PC-3 (cell line): ENCODE measurements around the gene TCERG1L. TPM values are rescaled to one million over a fixed set of nuclear protein-coding genes. Genes with fewer than 3 reads are reported as not detected.

Source experiments
- ATAC-seq: fragments of 200-7000 bp; cut with Tn5 transposase; 2 replicates; pipeline ENCODE4 v1.9.1; 2020; ENCODE audit warnings: mild to moderate bottlenecking, moderate library complexity
- BruUV-seq: library from RNA; stranded (reverse); fragments of 400-500 nt; replicated peaks from 2 replicates; lab custom pipeline; 2021; lab: Mats Ljungman, UMichigan
- CTCF ChIA-PET: fragments of 300-600 bp; sonication (Branson Sonifier 250); formaldehyde crosslinking; loops from one replicate; lab custom pipeline; 2022; ENCODE audit warnings: antibody characterized with exemption; lab: Charles Lee
- POLR2A ChIA-PET: fragments of 300-600 bp; sonication (Branson Sonifier 250); formaldehyde crosslinking; loops from one replicate; lab custom pipeline; 2022; ENCODE audit warnings: antibody characterized with exemption; ENCODE audit not compliant: unreplicated experiment; lab: Charles Lee
- DNase-seq: peaks from one replicate; pipeline ENCODE4 v3.0.0-alpha.2; 2015
- H2AFZ ChIP-seq: fragments of 300-600 bp; sonication (generic); 2 replicates; pipeline ENCODE4 v1.6.0; 2016; ENCODE audit warnings: antibody characterized with exemption, low read length
- H3F3A ChIP-seq: fragments of 300-600 bp; sonication (generic); one replicate; pipeline ENCODE4 v1.6.0; 2017; ENCODE audit warnings: antibody characterized with exemption, low read length, control low read depth, mild to moderate bottlenecking; ENCODE audit not compliant: unreplicated experiment
- H3K27ac ChIP-seq: fragments of 300-600 bp; sonication (generic); 2 replicates; pipeline ENCODE4 v1.5.1; 2016; ENCODE audit warnings: mild to moderate bottlenecking, low read length
- H3K27me3 ChIP-seq: fragments of 300-600 bp; sonication (generic); 2 replicates; pipeline ENCODE4 v1.6.1; 2016; ENCODE audit warnings: low read length, mixed read lengths
- H3K36me3 ChIP-seq: fragments of 300-600 bp; sonication (generic); 2 replicates; pipeline ENCODE4 v1.6.1; 2016; ENCODE audit warnings: low read depth, mixed run types, low read length, mixed read lengths
- H3K4me1 ChIP-seq: fragments of 300-600 bp; sonication (generic); 2 replicates; pipeline ENCODE4 v1.5.1; 2016; ENCODE audit warnings: low read length; ENCODE audit not compliant: insufficient read depth
- H3K4me2 ChIP-seq: fragments of 300-600 bp; sonication (generic); 2 replicates; pipeline ENCODE4 v1.6.0; 2016; ENCODE audit warnings: low read length
- H3K4me3 ChIP-seq: fragments of 300-600 bp; sonication (generic); 2 replicates; pipeline ENCODE4 v1.5.1; 2016; ENCODE audit warnings: mild to moderate bottlenecking, low read length, mixed read lengths
- H3K79me2 ChIP-seq: fragments of 300-600 bp; sonication (generic); 2 replicates; pipeline ENCODE4 v1.6.1; 2017; ENCODE audit warnings: low read length, mixed read lengths
- H3K9ac ChIP-seq: fragments of 300-600 bp; sonication (generic); 2 replicates; pipeline ENCODE4 v1.6.0; 2016; ENCODE audit warnings: mild to moderate bottlenecking, low read length
- H3K9me2 ChIP-seq: fragments of 300-600 bp; sonication (generic); replicated peaks from 2 replicates; pipeline ENCODE4 v1.6.1; 2016; ENCODE audit warnings: mixed run types, low read length, mixed read lengths
- H3K9me3 ChIP-seq: fragments of 300-600 bp; sonication (generic); 2 replicates; pipeline ENCODE4 v1.6.1; 2016; ENCODE audit warnings: low read length, mixed read lengths
- H4K20me1 ChIP-seq: fragments of 300-600 bp; sonication (generic); 2 replicates; pipeline ENCODE4 v1.6.1; 2016; ENCODE audit warnings: low read length, mixed read lengths
- CTCF ChIP-seq: fragments of 300-600 bp; sonication (generic); conservative IDR thresholded peaks from 2 replicates; pipeline ENCODE4 v1.5.1; 2017; ENCODE audit warnings: antibody characterized with exemption, low read depth, mild to moderate bottlenecking, low read length
- EZH2 ChIP-seq: fragments of 300-600 bp; sonication (generic); IDR thresholded peaks from one replicate; pipeline ENCODE4 v1.6.1; 2017; ENCODE audit warnings: antibody characterized with exemption, mild to moderate bottlenecking, low read length; ENCODE audit not compliant: unreplicated experiment
- EZH2phosphoT487 ChIP-seq: fragments of 300-600 bp; sonication (generic); IDR thresholded peaks from 2 replicates; pipeline ENCODE4 v1.6.1; 2018; ENCODE audit warnings: mild to moderate bottlenecking, antibody characterized with exemption, low read length, borderline replicate concordance
- intact Hi-C: fragments of 100-400 bp; cut with micrococcal nuclease; formaldehyde crosslinking; loops from 2 replicates; pipeline ENCODE4 v1.9.0; 2023
- total RNA-seq: library from RNA; depleted of rRNA; stranded (reverse); fragments of >200 nt; gene quantifications from 2 replicates; pipeline ENCODE4 v1.2.3, GENCODE V29; 2014

TCERG1L gene
- total RNA-seq, 1 experiment from 2014 or later: not detected

DNA sequence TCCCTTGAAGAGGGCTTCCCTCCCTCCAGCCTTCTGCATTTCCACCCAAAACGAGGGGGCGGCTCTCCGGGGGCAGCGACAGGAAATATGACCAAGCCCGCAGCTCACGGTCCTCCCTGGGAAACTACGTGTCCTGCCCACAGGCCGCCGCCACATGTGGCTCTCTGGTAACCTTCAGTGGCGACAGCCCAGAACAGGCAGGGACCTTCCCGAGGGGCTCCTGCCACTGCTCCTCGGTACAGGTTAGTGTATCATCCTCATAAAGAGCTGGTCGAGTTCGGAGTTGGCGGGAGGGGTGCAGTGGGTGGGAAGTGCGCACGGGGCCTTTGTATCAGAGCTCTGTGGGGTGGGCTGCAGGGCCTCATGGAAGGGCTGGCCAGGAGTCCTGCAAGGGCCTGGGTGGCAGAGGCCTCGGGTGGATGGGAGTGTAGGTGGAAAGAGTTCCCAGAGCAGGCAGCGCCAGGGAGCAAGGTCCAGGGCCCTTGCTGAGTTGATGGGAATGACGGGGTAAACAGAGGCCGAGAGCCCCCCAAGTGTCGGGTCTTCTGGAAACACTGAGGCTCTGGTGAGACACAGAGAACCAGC lies 66.0 kb downstream of the TCERG1L start:
- POLR2A ChIA-PET: no interaction called here

GRCh38 chr10:131244836-131245235 lies 66.7 kb downstream of the TCERG1L start:
- Histone ChIP-seq H3K27ac (no peak overlapping the region), H4K20me1 (no peaks in the 10 kb centered on the region), H3K9me2 (no peaks in the 10 kb centered on the region), H3K9ac (no peak overlapping the region), H3K4me2 (no peak overlapping the region), H3K4me1 (no peaks in the 10 kb centered on the region), H3K9me3 (no peaks in the 10 kb centered on the region), H3K36me3 (no peaks in the 10 kb centered on the region), H3K79me2 (no peaks in the 10 kb centered on the region), H2AFZ (no peak overlapping the region), H3K4me3 (no peak overlapping the region), H3K27me3 (no peaks in the 10 kb centered on the region), H3F3A (no peaks in the 10 kb centered on the region)
- ATAC-seq (no peak), DNase-seq (no peak)
- TF ChIP-seq EZH2: no peak
- no peak for TF ChIP-seq EZH2phosphoT487
- ChIA-PET POLR2A (no interaction called here), CTCF (no interaction called here)
- intact Hi-C loops: no loop called here
- no TSS peak for BruUV-seq

More for the DNA sequence above, 66.0 kb downstream of the TCERG1L start:
- ATAC-seq (no peak), DNase-seq (no peak)
- Histone ChIP-seq H3K4me1 (no peaks in the 10 kb centered on the region), H3K4me2 (no peak overlapping the region), H3K36me3 (no peaks in the 10 kb centered on the region), H3K9me2 (no peaks in the 10 kb centered on the region), H3K79me2 (no peaks in the 10 kb centered on the region), H3F3A (no peaks in the 10 kb centered on the region), H3K9me3 (no peaks in the 10 kb centered on the region), H3K4me3 (no peak overlapping the region), H3K27ac (no peak overlapping the region), H2AFZ (no peak overlapping the region), H3K27me3 (no peaks in the 10 kb centered on the region), H3K9ac (no peak overlapping the region), H4K20me1 (no peaks in the 10 kb centered on the region)
- no TSS peak for BruUV-seq
- intact Hi-C loops: no loop called here
- CTCF ChIA-PET: no interaction called here
- TF ChIP-seq EZH2phosphoT487 (no peak), EZH2 (no peak), CTCF (no peak)

DNA sequence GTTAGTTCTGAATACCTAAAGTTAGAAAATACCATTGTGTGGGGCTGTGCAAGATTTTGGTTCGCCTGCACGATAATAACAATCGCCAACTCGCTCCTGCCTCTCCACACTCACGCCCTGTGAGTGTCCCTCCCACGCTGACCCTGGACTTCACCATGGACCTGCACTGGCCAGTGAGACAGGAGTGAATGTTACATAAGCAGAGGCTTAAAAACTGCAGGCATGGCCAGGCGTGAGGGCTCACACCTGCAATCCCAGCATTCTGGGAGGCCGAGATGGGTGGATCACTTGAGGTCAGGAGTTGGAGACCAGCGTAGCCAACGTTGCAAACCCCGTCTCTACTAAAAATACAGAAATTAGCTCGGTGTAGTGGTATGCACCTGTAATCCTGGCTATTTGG lies 68.4 kb downstream of the TCERG1L start:
- Histone ChIP-seq H3K27me3 (no peaks in the 10 kb centered on the region), H3K36me3 (no peaks in the 10 kb centered on the region), H2AFZ (no peak overlapping the region), H3K4me2 (no peak overlapping the region), H3K79me2 (no peaks in the 10 kb centered on the region), H3F3A (no peaks in the 10 kb centered on the region), H3K9me2 (no peaks in the 10 kb centered on the region), H3K9me3 (no peaks in the 10 kb centered on the region), H3K4me1 (no peaks in the 10 kb centered on the region), H3K9ac (no peak overlapping the region), H4K20me1 (no peaks in the 10 kb centered on the region), H3K27ac (no peak overlapping the region), H3K4me3 (no peak overlapping the region)
- ATAC-seq: no peak
- no peak for TF ChIP-seq EZH2
- no peak for TF ChIP-seq CTCF
- TF ChIP-seq EZH2phosphoT487: no peak
- ChIA-PET CTCF (no interaction called here), POLR2A (no interaction called here)
- intact Hi-C loops: no loop called here
- no peak for DNase-seq
- BruUV-seq: no TSS peak
